ENCODE measurements around the gene LCOR.

GRCh38 chr10:96958071-96958470 is 126.0 kb downstream of the LCOR start:
- TF ChIP-seq POLR2A (IDR thresholded peaks at IDR 0.05), result no peak
- TF ChIP-seq CTCF (IDR thresholded peaks at IDR 0.05), result no peak
